Panc1 (cell line): Measurements from ENCODE around the gene BMP7. TPM values are rescaled to one million over a fixed set of nuclear protein-coding genes. Genes with fewer than 3 reads are reported as not detected.

Source experiments
- ATAC-seq: fragments of 200-7000 bp; cut with Tn5 transposase; 2 replicates; pipeline ENCODE4 v1.9.1; 2020; ENCODE audit warnings: mild to moderate bottlenecking, moderate library complexity
- BruUV-seq: library from RNA; stranded (reverse); fragments of 400-500 nt; replicated peaks from 2 replicates; lab custom pipeline; 2021; lab: Mats Ljungman, UMichigan
- CTCF ChIA-PET: fragments of 300-600 bp; sonication (Branson Sonifier 250); formaldehyde crosslinking; loops from one replicate; lab custom pipeline; 2022; ENCODE audit warnings: antibody characterized with exemption; lab: Charles Lee
- POLR2A ChIA-PET: fragments of 300-600 bp; sonication (Branson Sonifier 250); formaldehyde crosslinking; loops from one replicate; lab custom pipeline; 2022; ENCODE audit warnings: antibody characterized with exemption; lab: Charles Lee
- DNase-seq: peaks from one replicate; pipeline ENCODE4 v3.0.0-alpha.2; 2010; ENCODE audit warnings: low read depth, low spot score
- H3K27ac ChIP-seq: 2 replicates; pipeline ENCODE4 v1.5.1; 2011; ENCODE audit warnings: mild to moderate bottlenecking, low read length, inconsistent platforms
- H3K27me3 ChIP-seq: fragments of 200-500 bp; sonication (Bioruptor generic); 2 replicates; pipeline ENCODE4 v1.6.0; 2014; ENCODE audit warnings: low read length, inconsistent platforms; ENCODE audit not compliant: control insufficient read depth, insufficient read depth
- H3K36me3 ChIP-seq: fragments of 200-500 bp; sonication (Bioruptor generic); 2 replicates; pipeline ENCODE4 v1.5.1; 2014; ENCODE audit warnings: inconsistent platforms, mild to moderate bottlenecking, low read length, moderate library complexity; ENCODE audit not compliant: control insufficient read depth, insufficient read depth
- H3K4me1 ChIP-seq: 2 replicates; pipeline ENCODE4 v1.5.1; 2011; ENCODE audit warnings: inconsistent platforms, mild to moderate bottlenecking, low read length, moderate library complexity; ENCODE audit not compliant: control insufficient read depth, insufficient read depth
- H3K4me3 ChIP-seq, 2 experiments: 2 replicates each; pipeline ENCODE4 v1.5.1; 2011 to 2012; ENCODE audit warnings: low read depth in 2 of 2, low read length in 2 of 2, mild to moderate bottlenecking in 2 of 2, inconsistent platforms in 1 of 2, moderate library complexity in 1 of 2
- H3K9me3 ChIP-seq: fragments of 200-500 bp; sonication (Bioruptor generic); 2 replicates; pipeline ENCODE4 v1.5.1; 2014; ENCODE audit warnings: low read depth, mild to moderate bottlenecking, inconsistent platforms, low read length, moderate library complexity; ENCODE audit not compliant: control insufficient read depth, insufficient read depth
- CTCF ChIP-seq: fragments of 450-650 bp; IDR thresholded peaks from 2 replicates; pipeline ENCODE4 v1.5.1; 2017; ENCODE audit warnings: mild to moderate bottlenecking
- POLR2AphosphoS5 ChIP-seq: IDR thresholded peaks from 2 replicates; pipeline ENCODE4 v1.6.1; 2012; ENCODE audit warnings: mild to moderate bottlenecking, low read depth, low read length, moderate library complexity
- REST ChIP-seq, 2 experiments: IDR thresholded peaks; 2 replicates each; pipeline ENCODE4 v1.6.1; 2011 to 2012; ENCODE audit warnings: low read depth in 2 of 2, control low read depth in 1 of 2, low read length in 1 of 2, mild to moderate bottlenecking in 1 of 2, moderate library complexity in 1 of 2; ENCODE audit not compliant: insufficient read depth in 1 of 2
- SIN3A ChIP-seq: IDR thresholded peaks from 2 replicates; pipeline ENCODE4 v1.6.1; 2012; ENCODE audit warnings: low read depth, mild to moderate bottlenecking, low read length, moderate library complexity, borderline replicate concordance; ENCODE audit not compliant: insufficient read depth
- TCF7L2 ChIP-seq: IDR thresholded peaks from 2 replicates; pipeline ENCODE4 v1.6.1; 2011; ENCODE audit warnings: mild to moderate bottlenecking, low read depth, low read length, inconsistent platforms
- in situ Hi-C: cut with HindIII; loops from 2 replicates; pipeline ENCODE4 v1.10.0; 2016; ENCODE audit warnings: low sequenced_read_pairs, low pct_unique_long_range_greater_than_20kb
- intact Hi-C: fragments of 100-400 bp; cut with micrococcal nuclease; formaldehyde crosslinking; loops from one replicate; pipeline ENCODE4 v1.10.0; 2022; ENCODE audit not compliant: unreplicated experiment
- total RNA-seq: library from RNA; stranded (reverse); gene quantifications from one replicate; pipeline ENCODE4 v1.2.1, GENCODE V29; 2021; ENCODE audit not compliant: unreplicated experiment

The BMP7 gene
- total RNA-seq, 1 experiment from 2014 or later: 11.5 TPM

- in situ Hi-C loops: no loop called here
These were observed 12.0 kb upstream of the BMP7 start for GRCh38 chr20:57278457-57278856.

GRCh38 chr20:57277398-57278105 lies 11.1 kb upstream of the BMP7 start:
- in situ Hi-C loops (no loop called here), intact Hi-C loops (no loop called here)
- Histone ChIP-seq H3K27me3 (no peaks in the 10 kb centered on the region), H3K27ac (no peak overlapping the region), H3K4me1 (no peaks in the 10 kb centered on the region), H3K9me3 (no peaks in the 10 kb centered on the region), H3K4me3 (no peak overlapping the region), H3K36me3 (no peaks in the 10 kb centered on the region)
- DNase-seq (no peak), ATAC-seq (no peak)
- POLR2A ChIA-PET: no interaction called here
- BruUV-seq: no TSS peak
- CTCF ChIA-PET: no interaction called here
- TF ChIP-seq SIN3A (no peak), POLR2AphosphoS5 (no peak), REST (IDR thresholded peaks at IDR 0.05; ENCODE audit: insufficient read depth in 1 of 2, low read depth in 2 of 2, low read length in 1 of 2) (no peak), TCF7L2 (no peak), CTCF (no peak)

More at GRCh38 chr20:57278457-57278856, 12.0 kb upstream of the BMP7 start:
- no peak overlapping the region for H3K4me3 ChIP-seq
- H3K27me3 ChIP-seq: no peaks in the 10 kb centered on the region; the same call in 1 of the 2 replicates
- TF ChIP-seq CTCF (no peak), REST (IDR thresholded peaks at IDR 0.05; ENCODE audit: insufficient read depth in 1 of 2, low read depth in 2 of 2, low read length in 1 of 2) (no peak)
- intact Hi-C loops: no loop called here
- no peaks in the 10 kb centered on the region for H3K36me3 ChIP-seq
- ChIA-PET CTCF (no interaction called here), POLR2A (no interaction called here)
- no peak overlapping the region for H3K27ac ChIP-seq
- no TSS peak for BruUV-seq
- H3K9me3 ChIP-seq: no peaks in the 10 kb centered on the region
- no peaks in the 10 kb centered on the region for H3K4me1 ChIP-seq
- no peak for ATAC-seq
- DNase-seq: no peak
